CD4-positive, alpha-beta T cell (primary cell): ENCODE data around the gene KLHL34. TPM values are rescaled to one million over a fixed set of nuclear protein-coding genes. Genes with fewer than 3 reads are reported as not detected.

Source experiments
- ATAC-seq: fragments of 200-7000 bp; cut with Tn5 transposase; one replicate; pipeline ENCODE4 v1.10.0; 2022; ENCODE audit warnings: mild to moderate bottlenecking; ENCODE audit not compliant: poor library complexity
- CTCF ChIA-PET: fragments of 350-600 bp; sonication (Branson Sonifier 250); formaldehyde crosslinking; loops from one replicate; lab custom pipeline; 2021; ENCODE audit warnings: antibody characterized with exemption, inconsistent platforms; lab: Charles Lee
- POLR2A ChIA-PET: fragments of 350-600 bp; sonication (Branson Sonifier 250); formaldehyde crosslinking; loops from one replicate; lab custom pipeline; 2021; ENCODE audit warnings: antibody characterized with exemption, inconsistent platforms; lab: Charles Lee
- DNase-seq, 14 experiments: peaks; one replicate each; pipeline ENCODE4 v3.0.0-alpha.2; 2013 to 2020; ENCODE audit warnings: mixed read lengths in 2 of 14
- H3K27ac ChIP-seq, 2 donors: one replicate each; pipeline versions ENCODE4 v1.5.1 to v1.7.0; 2013; ENCODE audit warnings: low read length in 2 of 2, low read depth in 1 of 2, mild to moderate bottlenecking in 1 of 2
- H3K27me3 ChIP-seq, 2 experiments: 1 replicate in 1 of 2; 2 replicates in 1 of 2; pipeline versions ENCODE4 v1.6.1 to v1.7.0; 2013; ENCODE audit warnings: low read length in 2 of 2, control low read depth in 1 of 2, mild to moderate bottlenecking in 1 of 2, moderate library complexity in 1 of 2; ENCODE audit not compliant: insufficient read depth in 2 of 2, control insufficient read depth in 1 of 2
- H3K36me3 ChIP-seq: one replicate; pipeline ENCODE4 v1.6.1; 2013; ENCODE audit warnings: low read length, control low read depth; ENCODE audit not compliant: insufficient read depth
- H3K4me1 ChIP-seq: one replicate; pipeline ENCODE4 v1.6.1; 2013; ENCODE audit warnings: low read length, control low read depth; ENCODE audit not compliant: insufficient read depth
- H3K4me3 ChIP-seq: one replicate; pipeline ENCODE4 v1.5.1; 2013; ENCODE audit warnings: mild to moderate bottlenecking, low read length, moderate library complexity
- H3K9me3 ChIP-seq, 2 experiments: 1 replicate in 1 of 2; 2 replicates in 1 of 2; pipeline versions ENCODE4 v1.6.1 to v1.7.0; 2013; ENCODE audit warnings: low read length in 2 of 2, mild to moderate bottlenecking in 2 of 2, control low read depth in 1 of 2, moderate library complexity in 1 of 2; ENCODE audit not compliant: control insufficient read depth in 1 of 2, insufficient read depth in 1 of 2
- H3K27ac Mint-ChIP-seq: one replicate; pipeline ENCODE4 v1.8.0; 2020; ENCODE audit warnings: mixed read lengths
- H3K27me3 Mint-ChIP-seq: one replicate; pipeline ENCODE4 v1.8.0; 2021; ENCODE audit warnings: mixed read lengths
- H3K36me3 Mint-ChIP-seq: one replicate; pipeline ENCODE4 v1.8.0; 2021; ENCODE audit warnings: low read depth, mixed read lengths
- H3K4me1 Mint-ChIP-seq: one replicate; pipeline ENCODE4 v1.8.0; 2021; ENCODE audit warnings: low read depth, mixed read lengths
- H3K4me3 Mint-ChIP-seq: one replicate; pipeline ENCODE4 v1.8.0; 2020; ENCODE audit warnings: mild to moderate bottlenecking, mixed read lengths
- H3K9me3 Mint-ChIP-seq: one replicate; pipeline ENCODE4 v1.8.0; 2020; ENCODE audit warnings: mixed read lengths
- CTCF ChIP-seq: fragments of 200-600 bp; IDR thresholded peaks from one replicate; pipeline ENCODE4 v1.8.0; 2022; ENCODE audit warnings: antibody characterized with exemption, mild to moderate bottlenecking
- intact Hi-C, 2 experiments: fragments of 100-400 bp; cut with DNase I in 1 of 2; cut with micrococcal nuclease in 1 of 2; formaldehyde crosslinking; loops; one replicate each; pipeline versions ENCODE4 v1.15.1 to v1.9.0; 2023 to 2025; cut with DNase I, micrococcal nuclease
- total RNA-seq, 174 experiments: library from RNA in 2 of 174; stranded (reverse) in 2 of 174; gene quantifications; one replicate each; pipeline ENCODE4 v1.2.3 and lab custom pipeline; 2021 to 2026

KLHL34 gene
- total RNA-seq, 2 experiments from 2014 or later: 0.52 to 0.70 TPM

- Histone ChIP-seq H3K27ac (no peak overlapping the region), H3K9me3 (no peaks in the 10 kb centered on the region), H3K4me3 (no peak overlapping the region), H3K4me1 (no peaks in the 10 kb centered on the region), H3K27me3 (no peaks in the 10 kb centered on the region), H3K36me3 (no peaks in the 10 kb centered on the region)
- intact Hi-C loops: no loop called here
- no peak for DNase-seq
- Mint-ChIP-seq H3K27me3 (no peaks in the 10 kb centered on the region), H3K27ac (no peak overlapping the region), H3K36me3 (peaks cover 11% of the 10 kb centered on the region), H3K9me3 (no peaks in the 10 kb centered on the region), H3K4me1 (no peaks in the 10 kb centered on the region), H3K4me3 (no peak overlapping the region)
- ChIA-PET CTCF (no interaction called here), POLR2A (no interaction called here)
- no peak for ATAC-seq
- TF ChIP-seq CTCF: no peak
Measured at GRCh38 chrX:21623778-21624501, 34.2 kb downstream of the KLHL34 start.

- TF ChIP-seq CTCF: no peak
- intact Hi-C loops: no loop called here
- ATAC-seq: no peak
- Histone ChIP-seq H3K27me3 (no peaks in the 10 kb centered on the region), H3K36me3 (no peaks in the 10 kb centered on the region), H3K9me3 (no peaks in the 10 kb centered on the region), H3K4me3 (no peak overlapping the region), H3K27ac (no peak overlapping the region), H3K4me1 (no peaks in the 10 kb centered on the region)
- H3K4me3 Mint-ChIP-seq: no peak overlapping the region
- H3K27ac Mint-ChIP-seq: no peak overlapping the region
- H3K27me3 Mint-ChIP-seq: no peaks in the 10 kb centered on the region
- H3K4me1 Mint-ChIP-seq: no peaks in the 10 kb centered on the region
- DNase-seq: no peak
- ChIA-PET POLR2A (no interaction called here), CTCF (no interaction called here)
- H3K36me3 Mint-ChIP-seq: no peaks in the 10 kb centered on the region
- H3K9me3 Mint-ChIP-seq: no peaks in the 10 kb centered on the region
Measured at GRCh38 chrX:21620234-21620633, 37.9 kb downstream of the KLHL34 start.

GRCh38 chrX:21616386-21616785 is 41.7 kb downstream of the KLHL34 start:
- no peaks in the 10 kb centered on the region for H3K4me1 Mint-ChIP-seq
- ChIA-PET POLR2A (no interaction called here), CTCF (interaction anchor here (0.6 kb wide), 1 partner anchor 38 kb away, joined by 3 read pairs; no protein-coding TSS in a partner anchor)
- intact Hi-C loops: no loop called here
- no peaks in the 10 kb centered on the region for H3K27me3 Mint-ChIP-seq
- Histone ChIP-seq H3K4me1 (no peaks in the 10 kb centered on the region), H3K27me3 (no peaks in the 10 kb centered on the region), H3K36me3 (no peaks in the 10 kb centered on the region), H3K4me3 (no peak overlapping the region), H3K27ac (no peak overlapping the region), H3K9me3 (no peaks in the 10 kb centered on the region)
- H3K36me3 Mint-ChIP-seq: peaks cover 10% of the 10 kb centered on the region
- TF ChIP-seq CTCF: no peak
- no peak overlapping the region for H3K27ac Mint-ChIP-seq
- DNase-seq (no peak), ATAC-seq (no peak)
- no peak overlapping the region for H3K4me3 Mint-ChIP-seq
- H3K9me3 Mint-ChIP-seq: no peaks in the 10 kb centered on the region
